Measurements from ENCODE around the gene C16orf78.

C16orf78 gene

GRCh38 chr16:49446805-49447204 lies 73.2 kb downstream of the C16orf78 start:
- TF ChIP-seq, protein P1, sequence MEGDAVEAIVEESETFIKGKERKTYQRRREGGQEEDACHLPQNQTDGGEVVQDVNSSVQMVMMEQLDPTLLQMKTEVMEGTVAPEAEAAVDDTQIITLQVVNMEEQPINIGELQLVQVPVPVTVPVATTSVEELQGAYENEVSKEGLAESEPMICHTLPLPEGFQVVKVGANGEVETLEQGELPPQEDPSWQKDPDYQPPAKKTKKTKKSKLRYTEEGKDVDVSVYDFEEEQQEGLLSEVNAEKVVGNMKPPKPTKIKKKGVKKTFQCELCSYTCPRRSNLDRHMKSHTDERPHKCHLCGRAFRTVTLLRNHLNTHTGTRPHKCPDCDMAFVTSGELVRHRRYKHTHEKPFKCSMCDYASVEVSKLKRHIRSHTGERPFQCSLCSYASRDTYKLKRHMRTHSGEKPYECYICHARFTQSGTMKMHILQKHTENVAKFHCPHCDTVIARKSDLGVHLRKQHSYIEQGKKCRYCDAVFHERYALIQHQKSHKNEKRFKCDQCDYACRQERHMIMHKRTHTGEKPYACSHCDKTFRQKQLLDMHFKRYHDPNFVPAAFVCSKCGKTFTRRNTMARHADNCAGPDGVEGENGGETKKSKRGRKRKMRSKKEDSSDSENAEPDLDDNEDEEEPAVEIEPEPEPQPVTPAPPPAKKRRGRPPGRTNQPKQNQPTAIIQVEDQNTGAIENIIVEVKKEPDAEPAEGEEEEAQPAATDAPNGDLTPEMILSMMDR (IDR thresholded peaks at IDR 0.05) = no peak
- no peaks in the 10 kb centered on the region for H3K4me1 ChIP-seq (ENCODE audit: control insufficient read depth in 1 of 2, insufficient read depth in 1 of 2, low read depth in 1 of 2, low read length in 1 of 2)

More at GRCh38 chr16:49446805-49447204, 73.2 kb downstream of the C16orf78 start:
- Histone ChIP-seq H3K4me3 (ENCODE audit: low read depth in 1 of 2, low read length in 1 of 2) (no peak overlapping the region), H3K27me3 (peaks cover 29% of the 10 kb centered on the region), H3K9me3 (no peaks in the 10 kb centered on the region), H3K27ac (no peak overlapping the region), H3K36me3 (no peaks in the 10 kb centered on the region)

Measured in neutrophil (primary cell).